HUES6 (cell line): ENCODE data around the gene TEX19.
"Not testable (repeated sequence)": the region's sequence is repeated elsewhere in the genome, so short reads cannot be mapped to it uniquely, and the experiment has no call there.

ENCODE experiments used
- H3K27ac ChIP-seq: 2 replicates; pipeline ENCODE4 v1.7.0; 2013; ENCODE audit warnings: low read depth, mild to moderate bottlenecking, low read length, inconsistent platforms
- H3K27me3 ChIP-seq: 2 replicates; pipeline ENCODE4 v1.6.1; 2013; ENCODE audit warnings: low read length; ENCODE audit not compliant: control insufficient read depth, insufficient read depth
- H3K36me3 ChIP-seq: 2 replicates; pipeline ENCODE4 v1.6.1; 2013; ENCODE audit warnings: low read length; ENCODE audit not compliant: control insufficient read depth, insufficient read depth
- H3K4me1 ChIP-seq: 2 replicates; pipeline ENCODE4 v1.6.1; 2013; ENCODE audit warnings: low read length; ENCODE audit not compliant: control insufficient read depth, insufficient read depth
- H3K4me3 ChIP-seq: 2 replicates; pipeline ENCODE4 v1.5.1; 2013; ENCODE audit warnings: low read depth, low read length
- H3K9ac ChIP-seq: one replicate; pipeline ENCODE4 v1.6.1; 2013; ENCODE audit warnings: mild to moderate bottlenecking, low read length
- H3K9me3 ChIP-seq: 2 replicates; pipeline ENCODE4 v1.6.1; 2013; ENCODE audit warnings: low read depth, low read length; ENCODE audit not compliant: control insufficient read depth, insufficient read depth

TEX19 gene

GRCh38 chr17:82374626-82375331 is 15.7 kb downstream of the TEX19 start:
- Histone ChIP-seq H3K27ac (no peak overlapping the region), H3K27me3 (peaks cover 60% of the 10 kb centered on the region)

GRCh38 chr17:82375359-82376041 is 16.5 kb downstream of the TEX19 start:
- Histone ChIP-seq H3K4me1 (no peaks in the 10 kb centered on the region), H3K27me3 (peaks cover 53% of the 10 kb centered on the region), H3K9me3 (no peaks in the 10 kb centered on the region), H3K9ac (no peak overlapping the region), H3K27ac (no peak overlapping the region), H3K4me3 (no peak overlapping the region), H3K36me3 (no peaks in the 10 kb centered on the region)

More at GRCh38 chr17:82374626-82375331, 15.7 kb downstream of the TEX19 start:
- H3K9ac ChIP-seq, result no peak overlapping the region
- no peaks in the 10 kb centered on the region for H3K9me3 ChIP-seq
- H3K4me1 ChIP-seq, result no peaks in the 10 kb centered on the region
- H3K36me3 ChIP-seq, result no peaks in the 10 kb centered on the region
- H3K4me3 ChIP-seq, result no peak overlapping the region

DNA sequence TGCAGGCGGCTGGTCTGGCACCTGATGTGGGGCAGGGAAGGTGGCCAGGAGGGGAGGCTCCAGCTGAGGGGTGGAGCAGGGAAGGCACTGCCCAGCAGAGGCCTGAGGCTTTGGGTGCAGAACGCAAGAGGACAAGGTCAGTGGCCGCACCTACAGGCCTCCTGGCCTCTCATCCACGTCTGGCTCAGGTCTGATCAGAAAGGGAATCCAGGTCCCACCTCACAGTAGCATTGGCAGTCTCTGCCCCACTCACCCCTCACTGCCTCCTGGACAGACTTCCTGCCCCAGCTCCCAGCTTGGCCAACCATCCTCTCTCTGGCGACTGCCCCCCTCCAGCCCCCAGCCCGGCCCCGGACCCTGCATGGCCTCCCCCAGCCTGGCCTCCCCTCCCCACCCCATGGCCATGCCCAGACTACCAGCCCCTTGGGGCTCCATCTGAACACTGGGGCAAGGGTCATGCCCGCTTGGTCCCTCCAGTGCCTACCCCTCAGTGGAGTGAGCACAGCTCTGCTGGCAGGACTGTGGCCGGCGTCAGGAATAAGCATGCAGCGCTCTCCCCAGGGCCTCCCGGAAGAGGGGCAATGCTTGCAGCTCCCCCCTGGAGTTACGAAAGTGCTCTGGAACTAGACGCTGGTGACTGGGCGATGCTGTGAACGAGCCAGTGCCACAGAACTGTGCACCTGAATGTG is 17.1 kb downstream of the TEX19 start:
- Histone ChIP-seq H3K27me3 (peaks cover 46% of the 10 kb centered on the region), H3K9ac (no peak overlapping the region), H3K9me3 (no peaks in the 10 kb centered on the region), H3K36me3 (no peaks in the 10 kb centered on the region), H3K4me1 (no peaks in the 10 kb centered on the region), H3K4me3 (no peak overlapping the region), H3K27ac (no peak overlapping the region)

DNA sequence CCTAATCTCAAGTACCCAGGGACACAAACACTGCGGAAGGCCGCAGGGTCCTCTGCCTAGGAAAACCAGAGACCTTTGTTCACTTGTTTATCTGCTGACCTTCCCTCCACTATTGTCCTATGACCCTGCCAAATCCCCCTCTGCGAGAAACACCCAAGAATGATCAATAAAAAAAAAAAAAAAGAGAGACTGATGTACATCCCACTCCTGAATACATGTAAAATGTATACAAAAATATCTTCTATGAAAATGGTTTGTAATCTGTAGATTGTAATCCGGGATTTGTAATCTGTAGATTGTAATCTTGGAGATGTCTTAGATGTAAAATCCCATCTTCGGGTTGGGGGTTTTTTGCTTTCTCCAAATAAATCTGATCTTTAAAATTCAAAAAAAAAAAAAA is 18.2 kb downstream of the TEX19 start:
- H3K9me3 ChIP-seq, H3K4me3 ChIP-seq, H3K4me1 ChIP-seq, H3K36me3 ChIP-seq, H3K9ac ChIP-seq, H3K27ac ChIP-seq: not testable (repeated sequence)
- peaks cover 35% of the 10 kb centered on the region for H3K27me3 ChIP-seq

GRCh38 chr17:82377924-82378740 is 19.1 kb downstream of the TEX19 start:
- Histone ChIP-seq H3K27me3 (peaks cover 28% of the 10 kb centered on the region), H3K4me1 (no peaks in the 10 kb centered on the region), H3K4me3 (no peak overlapping the region)

DNA sequence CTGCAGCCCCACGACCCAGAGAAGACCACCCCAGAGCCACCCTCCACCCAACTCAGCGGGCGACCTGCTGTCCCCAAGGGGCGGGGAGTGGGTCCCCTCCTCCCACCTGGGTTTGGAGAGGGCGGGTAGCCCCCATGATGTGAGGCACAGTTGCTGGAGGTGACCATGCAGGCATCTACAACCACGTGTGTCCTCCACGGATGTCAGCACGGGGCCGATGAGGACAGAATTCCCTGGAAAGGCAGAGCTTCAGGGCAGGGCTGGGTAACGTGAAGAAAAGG is 19.6 kb downstream of the TEX19 start:
- Histone ChIP-seq H3K9me3 (no peaks in the 10 kb centered on the region), H3K4me3 (no peak overlapping the region), H3K36me3 (no peaks in the 10 kb centered on the region), H3K9ac (no peak overlapping the region), H3K27ac (no peak overlapping the region), H3K4me1 (no peaks in the 10 kb centered on the region), H3K27me3 (peaks cover 24% of the 10 kb centered on the region)

More at GRCh38 chr17:82377924-82378740, 19.1 kb downstream of the TEX19 start:
- Histone ChIP-seq H3K36me3 (no peaks in the 10 kb centered on the region), H3K9ac (no peak overlapping the region), H3K27ac (no peak overlapping the region), H3K9me3 (no peaks in the 10 kb centered on the region)

DNA sequence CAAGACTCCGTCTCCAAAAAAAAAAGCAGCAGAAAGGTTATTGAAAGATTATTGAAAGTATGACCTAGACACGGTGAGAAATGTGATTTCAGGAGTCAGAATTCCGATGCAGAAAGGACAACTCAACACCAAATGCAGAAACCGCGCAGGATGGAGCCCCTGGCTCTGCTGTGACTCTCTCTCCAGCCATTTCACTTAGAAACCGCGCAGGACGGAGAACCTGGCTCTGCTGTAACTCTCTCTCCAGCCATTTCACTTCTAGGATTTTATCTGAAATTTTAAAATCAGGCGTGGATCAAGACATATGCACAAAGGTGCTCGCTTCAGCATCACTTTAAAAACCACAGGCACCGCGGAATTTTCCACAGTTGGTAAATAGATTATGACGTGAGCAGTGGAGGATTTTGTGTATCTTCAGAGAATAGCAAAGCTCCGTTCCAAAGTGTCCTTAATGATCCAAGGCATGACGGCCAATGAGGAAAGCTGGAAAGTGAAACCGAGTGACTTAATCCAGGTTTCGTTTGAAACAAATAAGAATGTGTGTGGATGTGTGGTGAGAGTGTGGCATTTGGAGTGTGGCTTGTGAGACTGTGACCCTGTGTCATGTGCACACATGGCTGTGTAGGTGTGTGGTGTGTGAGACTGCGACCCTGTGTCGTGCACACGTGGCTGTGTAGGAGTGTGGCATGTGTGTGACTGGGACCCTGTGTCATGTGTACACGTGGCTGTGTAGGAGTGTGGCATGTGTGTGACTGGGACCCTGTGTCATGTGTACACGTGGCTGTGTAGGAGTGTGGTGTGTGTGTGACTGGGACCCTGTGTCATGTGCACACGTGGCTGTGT is 22.0 kb downstream of the TEX19 start:
- H3K27ac ChIP-seq, result no peak overlapping the region

DNA sequence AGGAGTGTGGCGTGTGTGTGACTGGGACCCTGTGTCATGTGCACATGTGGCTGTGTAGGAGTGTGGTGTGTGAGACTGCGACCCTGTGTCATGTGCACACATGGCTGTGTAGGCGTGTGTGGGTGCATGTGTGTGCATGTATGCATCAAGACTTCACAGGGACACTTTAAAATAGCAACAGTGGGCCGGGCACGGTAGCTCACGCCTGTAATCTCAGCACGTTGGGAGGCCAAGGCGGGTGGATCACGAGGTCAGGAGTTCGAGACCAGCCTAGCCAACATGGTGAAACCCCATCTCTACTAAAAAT is 22.6 kb downstream of the TEX19 start:
- H3K36me3 ChIP-seq, result not testable (repeated sequence)
- H3K4me1 ChIP-seq, result peaks cover 15% of the 10 kb centered on the region

More for the DNA sequence above, 22.0 kb downstream of the TEX19 start:
- Histone ChIP-seq H3K9ac (no peak overlapping the region), H3K9me3 (no peaks in the 10 kb centered on the region), H3K36me3 (no peaks in the 10 kb centered on the region), H3K4me1 (peaks cover 15% of the 10 kb centered on the region), H3K27me3 (peaks cover 4% of the 10 kb centered on the region; the same call in 1 of the 2 replicates), H3K4me3 (no peak overlapping the region)

DNA sequence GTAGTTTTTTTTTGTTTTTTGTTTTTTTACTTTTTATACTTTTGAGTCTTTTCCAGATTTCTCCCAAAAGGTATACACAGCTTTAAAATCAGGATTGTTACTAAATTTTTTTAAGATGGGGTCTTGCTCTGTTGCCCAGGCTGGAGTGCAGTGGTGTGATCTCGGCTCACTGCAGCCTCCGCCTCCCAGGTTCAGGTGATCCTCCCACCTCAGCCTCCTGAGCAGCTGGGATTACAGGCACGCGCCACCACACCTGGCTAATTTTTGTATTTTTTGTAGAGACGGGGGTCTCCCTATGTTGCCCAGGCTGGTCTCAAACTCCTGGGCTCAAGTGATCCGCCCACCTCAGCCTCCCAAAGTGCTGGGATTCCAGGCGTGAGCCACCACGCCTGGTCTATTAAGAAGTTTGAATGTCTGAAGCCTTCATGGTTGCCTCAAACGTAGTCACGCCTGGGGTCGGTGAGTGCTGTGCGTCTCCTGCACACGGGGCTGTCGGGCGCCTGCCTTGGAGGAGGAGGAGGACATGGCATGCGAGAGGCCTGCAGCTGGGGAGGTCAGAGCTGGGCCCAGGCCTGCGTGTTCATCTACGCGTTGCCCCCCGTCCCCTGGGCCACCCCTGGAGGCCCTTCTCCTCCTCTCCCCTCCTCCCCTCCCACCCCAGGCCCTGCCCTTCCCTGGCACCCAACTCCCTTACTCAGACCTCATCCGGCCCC is 23.3 kb downstream of the TEX19 start:
- not testable (repeated sequence) for H3K27me3 ChIP-seq, H3K9ac ChIP-seq, H3K9me3 ChIP-seq, H3K27ac ChIP-seq, H3K36me3 ChIP-seq, H3K4me3 ChIP-seq
- peaks cover 15% of the 10 kb centered on the region for H3K4me1 ChIP-seq

More for the DNA sequence above, 22.6 kb downstream of the TEX19 start:
- H3K9ac ChIP-seq, H3K27me3 ChIP-seq, H3K9me3 ChIP-seq, H3K27ac ChIP-seq, H3K4me3 ChIP-seq: not testable (repeated sequence)

- Histone ChIP-seq H3K9ac (no peak overlapping the region), H3K36me3 (no peaks in the 10 kb centered on the region), H3K27ac (no peak overlapping the region), H3K9me3 (no peaks in the 10 kb centered on the region), H3K27me3 (peaks cover 4% of the 10 kb centered on the region; the same call in 1 of the 2 replicates), H3K4me3 (no peak overlapping the region), H3K4me1 (peaks cover 15% of the 10 kb centered on the region)
Measured at GRCh38 chr17:82382933-82383255, 23.8 kb downstream of the TEX19 start.
